ENCODE data around the gene AGA. TPM values are rescaled to one million over a fixed set of nuclear protein-coding genes. Genes with fewer than 3 reads are reported as not detected.

The AGA gene
- total RNA-seq, 2 experiments from 2014 or later = 26.8 to 27.4 TPM

DNA sequence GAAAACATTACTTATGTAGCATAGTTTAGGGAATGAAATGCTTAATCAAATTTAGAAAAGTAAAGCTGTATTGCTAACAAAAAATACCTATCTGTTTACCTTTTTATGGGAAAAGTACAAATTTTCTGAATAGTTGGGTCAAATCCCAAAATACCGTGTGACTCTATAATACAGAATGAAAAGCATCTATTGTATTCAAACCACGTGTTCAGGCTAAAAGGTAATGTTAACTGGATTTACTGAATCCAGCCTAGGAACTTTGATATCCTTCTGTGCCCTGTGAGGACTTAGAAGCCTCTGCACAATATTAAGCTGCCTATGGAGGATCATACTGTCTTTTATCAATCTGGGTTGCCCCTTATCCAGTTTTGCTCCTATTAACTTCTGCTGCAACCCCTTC, 36.3 kb upstream of the AGA start:
- CTCF ChIA-PET = no interaction called here
- ATAC-seq = no peak

DNA sequence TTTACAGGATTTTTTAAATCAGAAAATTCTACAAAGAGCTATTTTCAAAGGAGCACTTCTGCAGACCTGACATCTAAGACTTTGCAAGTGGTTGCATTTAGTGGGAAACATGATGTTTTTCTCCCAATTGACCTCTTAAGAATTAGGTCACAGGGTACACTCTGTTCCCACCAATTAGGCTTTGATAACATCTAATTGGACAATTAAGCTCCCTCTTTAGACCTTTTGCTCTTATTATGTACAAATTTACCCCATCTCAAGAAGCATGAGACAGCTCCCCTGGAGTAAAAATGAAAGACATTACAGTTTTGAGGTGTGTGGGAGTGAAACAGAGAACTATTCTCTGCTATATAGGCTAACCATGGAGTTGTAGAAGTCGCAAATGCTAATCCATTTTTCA, 31.8 kb upstream of the AGA start:
- DNase-seq = no peak
- Mint-ChIP-seq H3K9me3 (ENCODE audit: insufficient read depth) (no peaks in the 10 kb centered on the region), H3K4me3 (no peak overlapping the region), H3K36me3 (ENCODE audit: low read depth) (no peaks in the 10 kb centered on the region), H3K27ac (no peak overlapping the region), H3K27me3 (ENCODE audit: low read depth) (no peaks in the 10 kb centered on the region), H3K4me1 (ENCODE audit: low read depth) (no peaks in the 10 kb centered on the region)
- POLR2A ChIA-PET = no interaction called here
- CTCF ChIA-PET = interaction anchor here (0.8 kb wide), 1 partner anchor 32 kb away, joined by 4 read pairs; the partner anchor contains the start of gene AGA
- no peak for ATAC-seq

More for the DNA sequence above, 36.3 kb upstream of the AGA start:
- Mint-ChIP-seq H3K36me3 (ENCODE audit: low read depth) (no peaks in the 10 kb centered on the region), H3K4me3 (no peak overlapping the region), H3K9me3 (ENCODE audit: insufficient read depth) (no peaks in the 10 kb centered on the region), H3K4me1 (ENCODE audit: low read depth) (peaks cover 9% of the 10 kb centered on the region), H3K27ac (no peak overlapping the region), H3K27me3 (ENCODE audit: low read depth) (no peaks in the 10 kb centered on the region)
- DNase-seq = no peak
- POLR2A ChIA-PET = no interaction called here

DNA sequence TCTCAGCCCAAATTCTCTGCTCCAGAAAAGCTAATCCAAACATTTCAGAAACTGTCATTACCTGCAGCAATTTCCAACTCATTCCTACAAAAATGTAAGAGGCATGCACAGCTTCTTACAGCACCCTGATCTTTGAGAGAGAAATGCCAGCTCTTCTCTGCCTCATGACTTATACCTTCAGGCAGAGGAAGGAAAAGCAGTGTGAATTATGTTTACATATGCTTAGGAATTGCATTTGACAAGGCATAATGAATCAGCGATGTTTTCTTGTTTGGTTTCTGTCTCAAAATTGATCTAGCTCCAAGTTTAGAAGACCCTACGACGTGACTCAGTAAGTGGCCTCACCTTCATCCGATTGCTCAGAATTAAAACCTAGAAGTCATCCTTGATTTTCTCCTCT, 21.8 kb upstream of the AGA start:
- no peak for ATAC-seq
- CTCF ChIA-PET = no interaction called here

DNA sequence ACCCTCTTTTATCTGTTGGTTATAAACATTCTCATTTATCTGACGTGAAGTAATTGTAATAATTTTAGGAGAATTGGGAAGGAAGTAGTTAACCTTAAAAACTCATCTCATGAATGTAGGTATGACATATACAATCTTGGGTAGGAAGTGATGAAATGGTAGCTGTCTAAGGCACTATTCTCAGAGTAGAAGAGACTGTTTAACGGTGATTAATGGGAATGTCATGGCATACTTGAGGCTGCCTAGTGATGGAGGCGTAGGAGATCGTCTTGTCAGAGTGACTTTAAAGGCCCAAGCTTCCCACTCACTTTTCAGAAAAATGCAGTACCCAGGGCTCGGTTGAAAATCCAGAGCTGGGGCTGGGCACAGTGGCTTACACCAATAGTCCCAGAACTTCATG, 19.4 kb upstream of the AGA start:
- ChIA-PET POLR2A (interaction anchor here (1.2 kb wide), 1 partner anchor 20 kb away, joined by 4 read pairs; the partner anchor contains the start of gene AGA), CTCF (no interaction called here)
- H3K36me3 Mint-ChIP-seq (ENCODE audit: low read depth) = no peaks in the 10 kb centered on the region

More for the DNA sequence above, 21.8 kb upstream of the AGA start:
- Mint-ChIP-seq H3K36me3 (ENCODE audit: low read depth) (no peaks in the 10 kb centered on the region), H3K27me3 (ENCODE audit: low read depth) (no peaks in the 10 kb centered on the region), H3K27ac (no peak overlapping the region), H3K9me3 (ENCODE audit: insufficient read depth) (no peaks in the 10 kb centered on the region), H3K4me3 (no peak overlapping the region), H3K4me1 (ENCODE audit: low read depth) (no peaks in the 10 kb centered on the region)
- DNase-seq = no peak
- POLR2A ChIA-PET = interaction anchor here (0.8 kb wide), 1 partner anchor 21 kb away, joined by 4 read pairs; the partner anchor contains the start of gene AGA

DNA sequence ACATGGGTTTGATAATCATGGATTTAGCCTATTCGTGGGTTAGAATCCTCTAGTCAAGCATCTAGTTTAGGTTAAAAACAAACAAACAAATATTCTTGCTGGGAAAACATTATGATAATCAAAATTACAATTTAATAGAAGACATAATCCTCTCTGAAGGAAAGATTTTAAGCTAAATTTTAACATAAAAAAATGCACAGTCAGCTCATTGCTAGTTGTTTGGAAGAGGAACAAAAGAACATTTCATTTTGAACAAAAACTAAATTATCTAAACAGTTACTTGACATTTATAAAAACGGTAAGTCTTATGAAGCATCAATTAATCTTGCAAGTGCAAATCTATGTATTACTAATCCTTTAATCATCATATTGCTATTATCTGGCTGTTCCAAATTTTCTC, 18.2 kb upstream of the AGA start:
- POLR2A ChIA-PET = no interaction called here
- ATAC-seq (no peak), DNase-seq (no peak)
- Mint-ChIP-seq H3K27me3 (ENCODE audit: low read depth) (no peaks in the 10 kb centered on the region), H3K4me1 (ENCODE audit: low read depth) (no peaks in the 10 kb centered on the region), H3K36me3 (ENCODE audit: low read depth) (no peaks in the 10 kb centered on the region), H3K9me3 (ENCODE audit: insufficient read depth) (no peaks in the 10 kb centered on the region), H3K27ac (no peak overlapping the region), H3K4me3 (no peak overlapping the region)
- CTCF ChIA-PET = no interaction called here

More for the DNA sequence above, 19.4 kb upstream of the AGA start:
- Mint-ChIP-seq H3K9me3 (ENCODE audit: insufficient read depth) (no peaks in the 10 kb centered on the region), H3K4me1 (ENCODE audit: low read depth) (no peaks in the 10 kb centered on the region), H3K27ac (no peak overlapping the region), H3K27me3 (ENCODE audit: low read depth) (no peaks in the 10 kb centered on the region), H3K4me3 (no peak overlapping the region)
- DNase-seq = no peak
- no peak for ATAC-seq

DNA sequence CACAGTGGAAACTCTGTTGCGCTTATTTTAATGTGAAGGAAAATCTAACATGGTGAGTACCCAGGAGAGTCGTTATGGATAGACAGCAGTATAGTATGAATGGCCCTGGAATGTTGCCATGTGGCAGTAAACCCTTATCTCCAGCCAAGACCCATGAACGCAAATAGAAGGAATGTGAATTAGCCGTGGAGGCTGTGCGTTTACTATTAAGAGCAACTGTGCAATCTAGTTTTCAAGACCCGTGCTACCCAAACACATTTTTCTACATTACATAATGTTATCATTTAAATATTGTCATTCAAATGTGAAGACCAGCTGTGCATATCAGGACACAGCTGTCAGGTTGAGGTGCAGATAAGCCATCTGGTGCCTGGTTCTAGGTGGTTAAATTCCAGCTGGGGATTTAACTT, 13.3 kb upstream of the AGA start:
- DNase-seq (no peak), ATAC-seq (no peak)
- Mint-ChIP-seq H3K27ac (no peak overlapping the region), H3K4me3 (no peak overlapping the region), H3K9me3 (ENCODE audit: insufficient read depth) (no peaks in the 10 kb centered on the region), H3K36me3 (ENCODE audit: low read depth) (no peaks in the 10 kb centered on the region), H3K4me1 (ENCODE audit: low read depth) (no peaks in the 10 kb centered on the region), H3K27me3 (ENCODE audit: low read depth) (no peaks in the 10 kb centered on the region)
- CTCF ChIA-PET = no interaction called here
- POLR2A ChIA-PET = no interaction called here

DNA sequence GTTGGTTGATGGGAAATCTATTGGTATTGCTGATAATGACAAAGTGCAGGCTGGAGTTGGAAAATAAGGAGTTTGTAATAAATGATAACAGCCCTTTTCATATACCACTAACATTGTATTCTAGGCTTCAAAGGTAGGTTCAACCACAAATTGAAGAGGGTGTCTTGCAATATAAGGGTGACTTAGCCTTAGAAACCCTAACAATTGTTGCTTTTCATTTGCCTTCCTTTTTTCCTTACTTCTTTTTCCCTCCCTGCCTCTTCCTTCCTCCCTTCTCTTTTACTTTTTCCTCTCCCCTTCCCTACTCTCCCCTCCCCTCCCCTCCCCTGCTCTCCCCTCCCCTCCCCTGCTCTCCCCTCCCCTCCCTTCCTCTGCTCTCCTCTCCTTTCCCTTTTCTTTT, 10.9 kb upstream of the AGA start:
- Mint-ChIP-seq H3K9me3 (ENCODE audit: insufficient read depth) (no peaks in the 10 kb centered on the region), H3K27ac (no peak overlapping the region), H3K36me3 (ENCODE audit: low read depth) (no peaks in the 10 kb centered on the region), H3K27me3 (ENCODE audit: low read depth) (no peaks in the 10 kb centered on the region), H3K4me1 (ENCODE audit: low read depth) (no peaks in the 10 kb centered on the region), H3K4me3 (no peak overlapping the region)
- ATAC-seq (no peak), DNase-seq (no peak)
- ChIA-PET POLR2A (no interaction called here), CTCF (no interaction called here)

DNA sequence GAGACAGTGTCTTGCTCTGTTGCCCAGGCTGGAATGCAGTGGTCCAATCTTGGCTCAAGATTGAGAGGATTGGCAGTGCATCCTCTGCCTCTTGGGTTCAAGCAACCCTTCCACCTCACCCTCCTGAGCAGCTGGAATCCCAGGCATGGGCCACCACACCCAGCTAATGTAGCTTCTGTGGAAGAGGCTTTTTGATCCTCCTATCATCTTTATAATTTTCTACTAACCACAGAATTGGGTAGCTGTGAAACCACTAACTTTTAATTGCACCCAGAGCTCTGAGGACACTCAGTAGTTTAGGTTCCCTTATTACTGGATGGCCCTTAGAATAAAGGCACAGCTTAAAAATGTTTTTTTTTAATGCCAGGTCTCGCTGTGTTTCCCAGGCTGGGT, 8.9 kb upstream of the AGA start:
- POLR2A ChIA-PET = interaction anchor here (3.3 kb wide), 1 partner anchor 9 kb away, joined by 16 read pairs; the partner anchor contains the start of gene AGA
- ATAC-seq (no peak), DNase-seq (no peak)
- Mint-ChIP-seq H3K9me3 (ENCODE audit: insufficient read depth) (no peaks in the 10 kb centered on the region), H3K27me3 (ENCODE audit: low read depth) (no peaks in the 10 kb centered on the region), H3K4me1 (ENCODE audit: low read depth) (no peaks in the 10 kb centered on the region), H3K4me3 (no peak overlapping the region), H3K36me3 (ENCODE audit: low read depth) (no peaks in the 10 kb centered on the region), H3K27ac (no peak overlapping the region)
- CTCF ChIA-PET = no interaction called here

DNA sequence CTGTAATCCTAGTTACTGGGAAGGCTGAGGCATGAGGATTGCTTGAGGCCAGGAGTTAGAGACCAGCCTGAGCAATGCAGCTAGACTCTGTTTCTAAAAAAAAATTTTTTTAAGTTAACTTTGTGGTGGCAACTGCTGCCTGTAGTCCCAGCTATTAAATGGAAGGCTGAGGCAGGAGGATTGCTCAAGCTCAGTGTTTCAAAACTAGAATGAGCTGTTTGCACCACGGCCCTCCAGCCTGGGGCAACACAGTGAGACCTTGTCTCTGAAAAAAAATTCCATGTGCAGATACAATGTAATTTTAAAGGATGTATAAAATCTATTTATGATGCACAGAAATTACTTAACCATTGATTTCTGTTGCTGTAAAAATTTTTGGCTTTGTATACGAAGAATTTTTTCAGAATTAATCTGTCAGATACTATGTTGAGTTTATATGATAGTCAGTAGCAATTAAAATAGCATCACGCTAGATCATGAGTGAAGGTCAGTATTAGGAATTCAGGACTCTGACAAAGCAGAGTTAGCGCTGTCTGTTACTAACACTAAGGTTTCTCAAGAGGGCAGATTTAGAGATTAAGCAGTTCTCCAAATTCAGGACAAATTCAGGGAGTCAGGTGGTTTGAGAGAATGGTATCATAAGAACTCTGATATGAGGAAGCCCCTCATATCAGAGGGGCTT, 8.3 kb upstream of the AGA start:
- ChIA-PET POLR2A (interaction anchor here (3.3 kb wide), 1 partner anchor 8 kb away, joined by 16 read pairs; the partner anchor contains the start of gene AGA), CTCF (interaction anchor here (0.7 kb wide), 1 partner anchor 45 kb away, joined by 3 read pairs; no protein-coding TSS in a partner anchor)
- Mint-ChIP-seq H3K27ac (no peak overlapping the region), H3K9me3 (ENCODE audit: insufficient read depth) (no peaks in the 10 kb centered on the region), H3K4me3 (no peak overlapping the region), H3K27me3 (ENCODE audit: low read depth) (no peaks in the 10 kb centered on the region), H3K4me1 (ENCODE audit: low read depth) (no peaks in the 10 kb centered on the region), H3K36me3 (ENCODE audit: low read depth) (no peaks in the 10 kb centered on the region)
- DNase-seq (no peak), ATAC-seq (no peak)

DNA sequence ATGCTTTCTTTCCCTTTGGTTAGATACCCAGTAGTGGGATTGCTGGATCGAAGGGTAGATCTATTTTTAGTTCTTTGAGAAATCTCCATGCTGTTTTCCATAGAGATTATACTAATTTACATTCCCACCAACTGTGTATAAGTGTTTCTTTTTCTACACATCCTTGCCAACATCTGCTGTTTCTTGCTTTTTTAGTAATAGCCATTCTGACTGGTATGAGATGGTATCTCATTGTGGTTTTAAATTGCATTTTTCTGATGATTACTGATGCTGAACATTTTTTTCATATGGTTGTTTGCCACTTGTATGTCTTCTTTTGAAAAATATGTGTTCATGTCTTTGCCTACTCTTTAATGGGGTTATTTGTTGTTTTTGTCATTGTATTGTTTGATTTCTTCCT, 6.6 kb upstream of the AGA start:
- ATAC-seq = no peak
- Mint-ChIP-seq H3K27ac (no peak overlapping the region), H3K4me1 (ENCODE audit: low read depth) (peaks cover 1% of the 10 kb centered on the region), H3K27me3 (ENCODE audit: low read depth) (no peaks in the 10 kb centered on the region), H3K4me3 (no peak overlapping the region), H3K36me3 (ENCODE audit: low read depth) (no peaks in the 10 kb centered on the region), H3K9me3 (ENCODE audit: insufficient read depth) (no peaks in the 10 kb centered on the region)
- POLR2A ChIA-PET = no interaction called here
- no peak for DNase-seq
- CTCF ChIA-PET = no interaction called here

DNA sequence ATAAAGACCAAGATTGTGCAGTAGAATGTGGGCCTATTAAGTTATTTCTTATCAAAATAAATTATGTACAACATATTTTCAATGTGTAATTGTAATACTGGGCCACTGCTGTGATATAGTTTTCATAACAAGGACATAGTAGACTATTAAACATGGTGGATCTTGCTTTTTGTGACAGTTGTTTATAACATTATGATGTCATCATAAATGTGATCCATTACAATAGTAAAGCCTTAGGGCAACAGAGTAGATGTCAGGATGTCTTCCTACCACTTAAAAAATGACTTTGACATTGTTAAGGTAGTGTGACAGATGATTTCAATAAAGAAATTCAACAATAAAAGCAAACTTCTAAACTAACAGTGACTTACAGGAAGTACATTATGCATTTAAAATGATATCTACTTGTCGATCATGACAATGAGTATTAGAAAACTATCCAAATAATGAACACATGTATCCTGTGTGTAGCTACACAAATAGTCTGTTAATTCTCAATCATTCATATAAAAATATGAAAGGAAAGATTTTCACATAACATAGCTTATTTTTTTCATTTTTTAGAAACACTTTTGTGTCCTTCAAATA, 5.3 kb upstream of the AGA start:
- ChIA-PET POLR2A (interaction anchor here (0.7 kb wide), 1 partner anchor 138 kb away, joined by 3 read pairs; the partner anchor contains the start of gene NEIL3), CTCF (no interaction called here)
- ATAC-seq (no peak), DNase-seq (no peak)
- Mint-ChIP-seq H3K4me1 (ENCODE audit: low read depth) (peaks cover 7% of the 10 kb centered on the region), H3K27ac (no peak overlapping the region), H3K4me3 (no peak overlapping the region), H3K27me3 (ENCODE audit: low read depth) (no peaks in the 10 kb centered on the region), H3K36me3 (ENCODE audit: low read depth) (no peaks in the 10 kb centered on the region), H3K9me3 (ENCODE audit: insufficient read depth) (no peaks in the 10 kb centered on the region)

DNA sequence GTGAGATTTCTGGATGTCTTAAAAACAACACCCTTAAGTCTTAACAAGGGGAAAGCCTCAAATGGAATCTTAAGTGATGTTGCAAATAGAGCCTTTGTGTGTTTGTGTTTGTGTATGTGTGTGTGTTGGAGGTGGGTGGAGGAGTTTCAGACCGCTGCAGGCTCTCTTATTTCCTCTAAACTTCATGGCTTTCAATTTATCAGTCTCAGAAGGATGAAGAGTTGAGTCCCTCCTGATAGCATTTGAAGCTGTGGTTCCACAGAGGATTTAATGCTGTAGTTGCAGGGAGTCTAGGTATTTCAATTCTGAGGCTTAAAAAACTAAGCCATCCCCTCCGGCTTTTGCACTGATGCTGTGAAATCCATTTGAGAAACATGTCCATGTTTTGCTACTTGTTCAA, 4.3 kb upstream of the AGA start:
- Mint-ChIP-seq H3K27me3 (ENCODE audit: low read depth) (no peaks in the 10 kb centered on the region), H3K4me1 (ENCODE audit: low read depth) (peaks cover 7% of the 10 kb centered on the region), H3K9me3 (ENCODE audit: insufficient read depth) (no peaks in the 10 kb centered on the region), H3K27ac (no peak overlapping the region), H3K4me3 (no peak overlapping the region), H3K36me3 (ENCODE audit: low read depth) (peaks cover 3% of the 10 kb centered on the region)
- no peak for ATAC-seq
- DNase-seq = no peak
- POLR2A ChIA-PET = interaction anchor here (0.7 kb wide), 1 partner anchor 137 kb away, joined by 3 read pairs; the partner anchor contains the start of gene NEIL3
- CTCF ChIA-PET = no interaction called here

Measured in activated CD8-positive, alpha-beta T cell treated with anti-CD3 and anti-CD28 coated beads, Interleukin-2, amount 10 ng/mL, durations not matched to agents 7 days and 5 days (primary cell).